ENCODE results near the gene TMEM121. TPM values are rescaled to one million over a fixed set of nuclear protein-coding genes. Genes with fewer than 3 reads are reported as not detected.
"Not testable (repeated sequence)": the region's sequence is repeated elsewhere in the genome, so short reads cannot be mapped to it uniquely, and the experiment has no call there.

TMEM121 gene
- total RNA-seq, 1 experiment from 2014 or later: 4.8 TPM

DNA sequence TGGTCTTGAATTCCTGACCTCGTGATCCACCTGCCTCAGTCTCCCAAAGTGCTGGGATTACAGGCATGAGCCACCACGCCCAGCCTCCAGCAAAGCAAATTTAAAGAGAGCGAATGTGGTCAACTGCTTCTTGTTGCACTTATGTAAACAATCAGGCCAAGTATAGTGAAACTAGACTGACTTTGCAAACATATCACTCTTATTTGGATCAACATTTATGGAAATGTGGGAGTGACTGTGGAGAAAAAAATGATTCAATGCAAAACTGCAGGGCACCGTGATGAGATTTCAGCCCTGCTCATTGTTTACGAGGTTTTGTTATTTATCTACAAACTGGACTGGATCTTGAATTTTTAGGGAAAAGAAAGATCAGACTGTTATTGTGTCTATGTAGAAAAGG is 28.1 kb downstream of the TMEM121 start:
- Histone ChIP-seq H3K4me1 (no peaks in the 10 kb centered on the region), H3K27ac (no peak overlapping the region), H3K36me3 (no peaks in the 10 kb centered on the region), H3K27me3 (peaks cover 37% of the 10 kb centered on the region), H3K4me3 (no peak overlapping the region), H3K9me3 (replicated peaks) (no peaks in the 10 kb centered on the region)
- no peak for DNase-seq

DNA sequence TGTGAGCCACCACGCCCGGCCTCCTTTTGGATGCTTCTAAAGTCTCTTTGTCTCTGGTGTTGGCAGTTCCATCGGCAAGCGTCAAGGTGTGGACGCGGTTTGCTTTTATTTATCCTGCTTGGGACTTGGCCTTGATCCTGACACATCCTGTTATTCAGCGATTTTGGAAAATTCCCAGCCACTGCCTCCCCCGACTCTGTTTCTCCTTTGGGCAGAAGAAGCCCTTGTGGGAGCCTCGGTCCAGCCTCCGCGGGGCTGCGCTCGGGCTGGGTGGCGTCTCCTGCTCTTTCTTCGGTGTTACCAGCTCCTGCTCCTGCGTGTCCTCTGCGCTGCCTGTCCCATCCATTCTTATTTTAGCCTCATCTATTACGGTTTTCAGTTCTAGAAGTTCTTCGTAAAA is 31.3 kb downstream of the TMEM121 start:
- not testable (repeated sequence) for H3K4me1 ChIP-seq; H3K36me3 ChIP-seq; H3K4me3 ChIP-seq; H3K9me3 ChIP-seq (replicated peaks); DNase-seq; H3K27ac ChIP-seq
- peaks cover 18% of the 10 kb centered on the region; the same call in 1 of the 2 replicates for H3K27me3 ChIP-seq

DNA sequence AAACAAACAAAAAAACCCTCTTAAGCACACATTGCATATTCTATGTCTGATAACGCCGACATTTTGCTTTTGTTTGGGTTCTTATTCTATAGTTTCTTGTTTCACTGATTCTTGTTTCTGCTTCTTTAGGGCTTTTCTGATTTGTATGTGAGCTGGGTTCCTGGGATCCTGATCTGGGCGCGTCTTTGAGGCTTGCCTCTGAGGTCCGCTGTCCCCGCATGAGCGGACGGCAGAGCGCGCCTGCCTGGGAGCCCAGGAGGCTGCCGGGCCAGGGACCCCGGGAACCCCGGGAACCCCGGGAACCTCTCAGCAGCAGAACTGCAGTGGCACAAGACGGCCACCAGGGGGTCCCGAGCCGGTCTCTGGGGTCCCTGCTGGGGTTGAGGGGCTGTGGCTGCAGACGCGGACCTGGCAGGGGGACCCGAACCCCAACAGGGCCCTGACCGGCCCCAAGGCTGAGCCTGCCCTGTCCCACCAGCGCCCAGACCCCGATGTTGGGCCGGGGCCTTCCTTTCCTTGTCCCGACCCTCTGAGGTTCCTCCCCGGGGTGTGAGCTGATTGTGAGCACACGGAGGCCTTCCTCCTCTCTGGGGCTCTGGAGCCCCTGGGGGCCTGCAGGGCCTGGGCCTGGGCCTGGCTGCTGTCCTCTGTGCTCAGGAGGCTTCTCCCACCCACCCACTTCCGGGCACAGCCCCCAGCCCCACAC is 32.2 kb downstream of the TMEM121 start:
- H3K36me3 ChIP-seq; H3K9me3 ChIP-seq (replicated peaks); H3K4me3 ChIP-seq; H3K27ac ChIP-seq; DNase-seq; H3K4me1 ChIP-seq: not testable (repeated sequence)
- H3K27me3 ChIP-seq: 0 out of 2 replicates have a peak, but pooled peaks cover 16% of the 10 kb centered on the region

DNA sequence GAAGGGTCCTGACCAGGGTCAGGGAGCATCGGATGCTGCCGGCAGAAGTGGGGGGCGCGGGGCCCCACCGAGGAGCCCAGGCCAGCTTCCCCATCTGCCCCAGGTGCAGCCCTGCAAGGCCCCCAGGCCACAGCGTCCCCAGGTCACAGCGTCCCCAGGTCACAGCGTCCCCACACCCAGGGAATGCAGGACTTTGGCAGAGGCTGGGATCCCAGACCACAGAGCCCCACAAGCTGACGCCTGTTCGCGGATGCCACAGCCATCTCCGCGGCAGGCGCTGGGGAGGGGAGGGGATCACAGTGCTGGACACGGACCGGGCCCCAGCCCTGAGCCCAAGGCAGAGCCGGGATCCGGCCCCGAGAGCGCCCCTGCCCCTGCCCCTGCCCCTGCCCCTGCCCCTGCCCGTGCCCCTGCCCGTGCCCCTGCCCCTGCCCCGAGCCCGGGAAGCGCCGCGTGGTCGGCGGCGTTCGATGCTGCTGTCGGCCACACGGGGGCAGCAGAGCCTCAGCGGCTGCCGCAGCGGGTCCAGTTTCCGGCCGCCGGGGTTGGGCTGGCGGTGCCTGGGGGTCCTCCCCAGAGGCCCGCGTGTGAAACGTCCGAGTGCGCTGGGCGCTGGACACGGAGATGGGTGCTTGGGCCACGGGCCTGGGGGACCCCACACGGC is 33.1 kb downstream of the TMEM121 start:
- not testable (repeated sequence) for H3K27ac ChIP-seq; H3K9me3 ChIP-seq (replicated peaks); H3K36me3 ChIP-seq; H3K4me1 ChIP-seq; DNase-seq; H3K4me3 ChIP-seq; H3K27me3 ChIP-seq

DNA sequence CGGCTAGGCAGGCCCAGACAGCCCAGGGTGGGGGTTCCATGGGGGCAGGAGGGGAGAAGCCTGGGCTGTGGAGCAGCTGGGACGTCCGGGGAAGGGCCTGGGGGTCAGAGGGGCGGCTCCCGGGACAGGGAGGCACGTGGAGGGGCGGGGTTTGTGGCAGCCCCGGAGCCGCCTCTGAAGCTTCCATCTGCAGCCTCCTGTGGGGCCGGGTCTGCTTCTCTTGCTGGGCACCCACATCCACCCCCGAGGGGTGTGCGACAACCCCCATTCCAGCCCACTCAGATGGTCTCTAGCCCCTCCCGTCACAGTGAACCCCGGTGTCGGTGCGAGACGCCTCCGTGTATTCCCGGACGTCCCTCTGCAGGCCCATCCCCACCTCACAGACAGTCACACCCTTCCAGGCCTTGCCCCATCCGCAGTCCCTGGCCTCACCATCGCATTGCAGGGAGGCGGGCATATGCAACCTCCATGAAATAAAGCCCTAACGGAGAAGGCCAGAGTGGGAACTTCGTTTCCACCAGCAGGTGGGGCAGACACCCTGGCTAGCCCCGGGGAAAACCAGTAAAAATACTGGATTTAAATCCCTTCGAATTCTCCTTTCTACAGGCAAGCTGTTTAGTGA is 33.8 kb downstream of the TMEM121 start:
- not testable (repeated sequence) for H3K4me1 ChIP-seq; H3K9me3 ChIP-seq (replicated peaks); H3K27me3 ChIP-seq; H3K36me3 ChIP-seq; H3K4me3 ChIP-seq; DNase-seq; H3K27ac ChIP-seq

DNA sequence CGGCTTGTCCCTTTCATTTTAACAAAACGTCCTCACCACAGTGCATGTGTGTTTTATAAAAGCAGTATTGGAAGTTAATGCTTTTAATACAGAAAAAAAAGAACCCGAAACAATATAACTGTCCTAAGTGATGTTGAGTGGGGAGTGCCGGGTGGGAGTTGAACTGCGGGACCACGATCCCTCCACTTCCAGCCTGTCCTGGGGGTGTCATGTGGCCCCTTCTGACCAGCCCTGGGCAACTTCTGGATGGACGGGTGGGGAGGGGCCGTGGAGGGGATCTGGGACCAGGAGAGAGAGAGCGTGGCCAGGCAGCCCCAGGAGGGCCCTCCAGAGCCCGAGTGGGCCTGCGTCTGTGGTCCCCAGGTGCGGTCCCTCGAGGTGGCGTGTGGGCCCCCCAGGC is 35.0 kb downstream of the TMEM121 start:
- not testable (repeated sequence) for H3K27ac ChIP-seq; H3K36me3 ChIP-seq; H3K4me1 ChIP-seq; DNase-seq; H3K27me3 ChIP-seq; H3K4me3 ChIP-seq; H3K9me3 ChIP-seq (replicated peaks)

DNA sequence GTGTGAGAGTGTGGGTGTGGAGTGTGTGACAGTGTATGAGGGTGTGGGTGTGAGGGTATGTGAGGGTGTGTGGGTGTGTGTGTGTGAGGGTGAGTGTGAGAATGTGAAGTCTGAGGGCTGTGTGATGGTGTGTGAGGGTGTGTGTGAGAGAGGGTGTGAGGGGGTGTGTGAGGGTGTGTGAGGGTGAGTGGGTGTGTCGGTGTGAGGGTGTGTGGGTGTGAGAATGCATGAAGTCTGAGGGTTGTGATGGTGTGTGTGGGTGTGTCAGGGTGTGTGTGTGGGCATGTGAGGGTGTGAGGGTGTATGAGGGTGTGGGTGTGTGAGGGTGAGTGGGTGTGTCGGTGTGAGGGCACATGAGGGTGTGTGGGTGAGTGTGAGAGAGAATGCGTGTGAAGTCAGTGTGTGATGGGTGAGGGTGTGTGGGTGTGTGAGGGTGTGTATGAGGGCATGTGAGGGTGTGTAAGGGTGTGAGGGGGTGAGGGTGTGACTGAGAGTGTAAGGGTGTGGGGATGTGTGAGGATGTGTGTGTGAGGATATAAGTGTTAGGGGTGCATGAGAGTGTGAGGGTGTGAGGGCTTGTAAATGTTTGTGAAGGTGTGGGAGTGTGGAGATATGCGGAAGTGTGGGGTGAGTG is 36.4 kb downstream of the TMEM121 start:
- Histone ChIP-seq H3K27ac (no peak overlapping the region), H3K4me1 (no peaks in the 10 kb centered on the region), H3K9me3 (replicated peaks) (no peaks in the 10 kb centered on the region), H3K27me3 (no peaks in the 10 kb centered on the region), H3K4me3 (no peak overlapping the region), H3K36me3 (no peaks in the 10 kb centered on the region)
- DNase-seq: no peak

DNA sequence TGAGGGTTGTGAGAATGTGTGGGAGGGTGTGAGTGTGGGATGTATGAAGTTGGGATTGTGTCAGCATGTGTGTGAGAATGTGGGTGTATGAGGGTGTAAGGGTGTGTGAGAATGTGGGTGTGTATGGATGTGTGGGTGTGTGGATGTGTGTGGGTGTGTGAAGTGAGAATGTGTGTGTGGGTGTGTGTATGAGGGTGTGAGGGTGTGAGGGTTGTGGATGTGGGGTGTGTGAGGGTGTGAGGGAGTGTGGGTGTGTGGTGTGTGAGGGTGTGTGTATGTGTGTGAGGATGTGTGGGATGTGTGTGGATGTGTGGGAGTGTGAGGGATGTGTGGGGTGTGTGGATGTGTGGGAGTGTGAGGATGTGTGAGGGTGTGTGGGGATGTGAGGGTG is 37.0 kb downstream of the TMEM121 start:
- DNase-seq: no peak
- H3K27ac ChIP-seq: no peak overlapping the region
- H3K4me1 ChIP-seq: no peaks in the 10 kb centered on the region
- H3K4me3 ChIP-seq: no peak overlapping the region
- no peaks in the 10 kb centered on the region for H3K36me3 ChIP-seq
- H3K27me3 ChIP-seq: no peaks in the 10 kb centered on the region
- H3K9me3 ChIP-seq (replicated peaks): no peaks in the 10 kb centered on the region

DNA sequence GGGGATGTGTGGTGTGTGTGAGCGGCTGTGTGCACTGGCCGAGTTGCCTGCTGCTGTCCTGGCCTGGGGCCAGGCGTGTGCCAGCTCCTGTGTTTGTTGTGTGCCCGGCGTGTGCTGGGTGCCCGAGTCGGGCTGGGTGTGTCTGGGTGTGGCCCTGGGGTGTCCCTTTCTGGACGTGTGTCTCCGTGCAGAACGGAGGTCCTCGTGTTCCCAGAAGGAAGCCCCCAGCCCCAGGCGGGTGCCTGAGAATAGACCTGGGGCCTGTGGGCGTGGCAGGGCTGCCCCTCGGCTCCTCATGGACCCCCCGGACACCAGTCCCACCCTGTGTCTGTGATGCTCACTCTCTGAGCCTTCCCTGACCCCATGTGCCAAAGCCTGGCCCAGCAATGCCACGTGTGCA is 38.2 kb downstream of the TMEM121 start:
- H3K36me3 ChIP-seq; H3K27ac ChIP-seq; DNase-seq; H3K9me3 ChIP-seq (replicated peaks); H3K4me1 ChIP-seq; H3K27me3 ChIP-seq; H3K4me3 ChIP-seq: not testable (repeated sequence)

DNA sequence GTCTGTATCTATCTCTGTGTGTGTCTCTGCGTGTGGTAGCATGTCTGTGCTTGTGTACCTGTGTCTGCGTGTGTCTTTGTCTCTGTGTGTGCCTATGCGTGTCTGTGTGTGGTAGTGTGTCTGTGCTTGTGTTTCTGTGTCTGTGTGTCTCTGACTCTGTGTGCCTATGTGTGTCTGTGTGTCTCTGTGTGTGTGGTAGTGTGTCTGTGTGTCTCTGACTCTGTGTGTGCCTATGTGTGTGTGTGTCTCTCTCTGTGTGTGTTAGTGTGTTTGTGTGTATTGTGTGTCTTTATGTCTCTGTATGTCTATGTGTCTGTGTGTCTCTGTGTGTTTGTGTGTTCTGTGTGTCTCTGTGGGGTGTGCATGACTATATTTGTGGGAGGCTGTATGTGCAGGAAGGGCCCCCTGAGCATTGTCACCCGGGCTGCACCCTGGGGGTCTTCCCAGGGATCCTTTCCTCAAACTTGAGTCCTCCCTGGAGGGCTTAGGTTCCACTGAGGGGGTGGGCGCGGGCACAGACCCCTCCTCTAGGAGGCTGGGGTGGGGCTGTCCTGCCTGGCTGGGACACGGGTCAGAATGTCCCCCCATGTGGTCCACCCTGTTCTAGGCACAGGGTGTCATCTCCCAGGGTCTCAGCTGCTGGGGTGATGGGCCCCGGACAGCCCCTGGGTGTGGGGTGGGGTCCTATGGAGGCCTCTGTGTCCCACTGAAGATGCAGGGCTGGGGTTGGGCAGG is 39.0 kb downstream of the TMEM121 start:
- not testable (repeated sequence) for H3K9me3 ChIP-seq (replicated peaks); H3K27ac ChIP-seq; H3K27me3 ChIP-seq; DNase-seq; H3K4me1 ChIP-seq; H3K36me3 ChIP-seq; H3K4me3 ChIP-seq

DNA sequence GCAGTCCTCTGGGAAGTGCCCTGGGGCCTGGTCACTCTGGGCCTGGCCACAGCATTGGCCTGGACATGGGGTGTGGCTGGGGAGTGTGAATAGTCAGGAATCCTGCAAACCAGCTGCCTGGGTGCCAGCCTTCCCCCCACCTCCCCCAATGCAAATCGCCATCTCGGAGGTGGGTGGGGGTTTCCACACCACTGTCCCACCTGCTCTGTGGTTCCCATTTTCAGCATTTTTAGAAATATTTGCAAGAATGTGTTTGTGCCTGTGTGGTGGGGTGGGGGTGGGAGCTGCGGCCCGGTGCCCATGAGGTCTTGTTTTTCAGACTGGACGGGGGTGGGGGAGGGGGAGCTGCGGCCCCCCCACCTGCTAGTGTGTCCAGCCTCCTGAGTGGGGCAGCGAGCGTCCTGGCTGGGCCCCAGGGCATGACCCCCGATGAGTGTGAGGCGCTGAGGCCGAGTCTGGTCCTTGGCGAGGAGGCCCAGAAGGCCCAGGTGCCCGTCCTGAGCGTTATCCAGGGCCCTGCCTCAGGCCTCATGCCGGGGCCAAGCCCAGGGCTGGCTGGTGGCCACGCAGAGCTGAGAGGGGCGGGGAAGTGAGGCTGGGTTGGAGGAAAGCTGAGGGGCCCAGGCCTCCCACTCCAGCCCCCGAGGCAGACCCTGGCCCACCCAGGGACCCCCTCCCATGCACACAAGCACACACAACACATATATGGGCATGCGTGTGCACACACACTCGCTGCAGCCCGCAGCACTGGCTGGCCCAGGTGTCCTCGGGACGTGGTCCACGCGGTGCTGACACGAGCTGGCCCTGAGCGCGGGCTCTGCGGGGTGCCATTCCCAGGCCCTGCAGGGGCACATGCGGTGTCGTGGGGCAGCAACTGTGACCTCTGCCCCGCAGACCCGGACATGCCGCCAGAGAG is 40.1 kb downstream of the TMEM121 start:
- H3K27ac ChIP-seq, H3K4me1 ChIP-seq, H3K27me3 ChIP-seq, H3K36me3 ChIP-seq, H3K4me3 ChIP-seq, DNase-seq: not testable (repeated sequence)
- peaks cover 12% of the 10 kb centered on the region; the same call in 1 of the 2 replicates for H3K9me3 ChIP-seq (replicated peaks)

DNA sequence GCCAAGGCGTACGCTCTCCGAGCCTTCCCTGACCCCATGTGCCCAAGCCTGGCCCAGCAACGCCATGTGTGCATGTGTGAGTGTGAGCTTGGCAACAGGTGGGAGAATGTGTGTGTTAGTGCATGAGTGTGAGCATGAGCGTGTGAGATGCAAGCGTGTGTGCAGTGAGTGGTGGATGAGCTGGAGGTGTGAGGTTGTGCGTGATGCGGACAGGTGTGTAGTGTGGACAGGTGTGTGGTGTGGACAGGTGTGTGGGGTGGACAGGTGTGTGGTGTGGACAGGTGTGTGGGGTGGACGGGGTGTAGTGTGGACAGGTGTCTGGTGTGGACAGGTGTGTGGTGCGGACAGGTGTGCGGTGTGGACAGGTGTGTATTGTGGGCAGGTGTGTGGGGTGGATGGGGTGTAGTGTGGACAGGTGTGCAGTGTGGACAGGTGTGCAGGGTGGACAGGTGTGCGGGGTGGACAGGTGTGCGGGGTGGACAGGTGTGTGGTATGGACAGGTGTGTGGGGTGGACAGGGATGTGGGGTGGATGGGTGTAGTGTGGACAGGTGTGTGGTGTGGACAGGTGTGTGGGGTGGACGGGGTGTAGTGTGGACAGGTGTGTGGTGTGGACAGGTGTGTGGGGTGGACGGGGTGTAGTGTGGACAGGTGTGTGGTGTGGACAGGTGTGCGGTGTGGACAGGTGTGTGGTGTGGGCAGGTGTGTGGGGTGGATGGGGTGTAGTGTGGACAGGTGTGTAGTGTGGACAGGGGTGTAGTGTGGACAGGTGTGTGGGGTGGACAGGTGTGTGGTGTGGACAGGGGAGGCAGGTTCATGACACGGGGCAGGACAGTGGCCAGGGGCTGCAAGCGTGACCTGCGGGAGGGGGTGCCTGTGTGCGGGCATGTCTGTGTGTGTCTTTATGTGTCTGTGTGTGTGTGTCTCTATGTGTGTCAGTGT is 41.1 kb downstream of the TMEM121 start:
- not testable (repeated sequence) for H3K27me3 ChIP-seq, H3K4me1 ChIP-seq, H3K4me3 ChIP-seq, H3K27ac ChIP-seq, DNase-seq, H3K36me3 ChIP-seq
- H3K9me3 ChIP-seq (replicated peaks): peaks cover 12% of the 10 kb centered on the region; the same call in 1 of the 2 replicates
